Activated T-cell treated with anti-CD3 and anti-CD28 coated beads, Interleukin-2, amount 50 U/mL, for 1 hour (primary cell): Measurements from ENCODE around the gene FCGR2B.
"Not testable (repeated sequence)": the region's sequence is repeated elsewhere in the genome, so short reads cannot be mapped to it uniquely, and the experiment has no call there.

Source experiments
- DNase-seq: peaks from one replicate; pipeline ENCODE4 v3.0.0-alpha.2; 2020

FCGR2B gene

DNA sequence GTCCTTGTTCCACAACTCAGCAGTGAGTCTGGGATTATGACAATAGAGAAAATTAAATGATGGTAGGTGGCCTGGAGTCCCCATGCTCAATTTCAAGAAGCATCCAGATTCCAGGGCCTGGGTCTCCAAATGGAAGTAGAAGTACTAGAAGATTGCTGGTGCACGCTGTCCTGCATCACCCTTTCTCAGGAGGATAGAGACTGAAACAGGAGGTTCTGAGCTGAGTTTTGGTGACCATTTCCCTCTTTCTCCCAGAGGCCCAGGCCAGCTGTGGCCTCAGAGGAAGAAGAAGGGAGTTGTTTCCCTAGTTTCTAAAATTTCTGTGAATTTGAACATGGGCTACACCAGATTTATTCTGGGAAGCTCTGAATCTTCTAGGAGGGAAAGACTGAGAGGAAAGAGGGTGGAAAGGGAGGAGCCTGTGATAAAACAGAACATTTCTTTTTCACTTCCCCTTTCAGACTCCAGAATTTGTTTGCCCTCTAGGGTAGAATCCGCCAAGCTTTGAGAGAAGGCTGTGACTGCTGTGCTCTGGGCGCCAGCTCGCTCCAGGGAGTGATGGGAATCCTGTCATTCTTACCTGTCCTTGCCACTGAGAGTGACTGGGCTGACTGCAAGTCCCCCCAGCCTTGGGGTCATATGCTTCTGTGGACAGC lies at the start of gene FCGR2B:
Gene FCGR2B (plus strand): TSS at position 460 of the 656 bp plus-strand sequence. CDS start 99 bp downstream, at position 559.
- DNase-seq, result not testable (repeated sequence)

DNA sequence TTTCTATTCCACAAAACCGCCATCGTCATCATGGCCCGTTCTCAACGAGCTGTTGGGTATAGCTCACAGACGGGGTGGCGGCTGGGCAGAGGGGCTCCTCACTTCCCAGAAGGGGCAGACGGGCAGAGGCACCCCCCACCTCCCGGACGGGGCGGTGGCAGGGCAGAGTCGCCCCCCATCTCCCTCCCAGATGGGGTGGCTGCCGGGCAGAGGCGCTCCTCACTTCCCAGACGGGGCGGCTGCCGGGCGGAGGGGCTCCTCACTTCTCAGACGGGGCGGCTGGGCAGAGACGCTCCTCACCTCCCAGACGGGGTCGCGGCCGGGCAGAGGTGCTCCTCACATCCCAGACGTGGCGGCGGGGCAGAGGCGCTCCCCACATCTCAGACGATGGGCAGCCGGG lies 46.5 kb upstream of the FCGR2B start:
- not testable (repeated sequence) for DNase-seq

DNA sequence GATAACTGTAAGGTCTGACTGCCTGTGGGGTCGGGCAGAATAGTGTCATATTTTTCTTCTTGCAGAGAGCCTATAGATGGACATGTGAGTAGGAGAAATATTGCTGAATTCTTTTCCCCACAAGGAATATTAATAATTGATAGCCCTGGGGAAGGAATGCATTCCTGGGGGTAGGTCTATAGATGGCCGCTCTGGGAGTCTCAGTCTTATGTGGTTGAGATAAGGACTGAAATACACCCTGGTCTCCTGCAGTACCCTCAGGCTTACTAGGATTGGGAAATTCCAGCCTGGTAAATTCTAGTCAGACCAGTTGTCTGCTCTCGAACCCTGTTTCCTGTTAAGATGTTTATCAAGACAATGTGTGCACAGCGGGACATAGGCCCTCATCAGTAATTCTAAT lies 44.4 kb upstream of the FCGR2B start:
- DNase-seq, result not testable (repeated sequence)

DNA sequence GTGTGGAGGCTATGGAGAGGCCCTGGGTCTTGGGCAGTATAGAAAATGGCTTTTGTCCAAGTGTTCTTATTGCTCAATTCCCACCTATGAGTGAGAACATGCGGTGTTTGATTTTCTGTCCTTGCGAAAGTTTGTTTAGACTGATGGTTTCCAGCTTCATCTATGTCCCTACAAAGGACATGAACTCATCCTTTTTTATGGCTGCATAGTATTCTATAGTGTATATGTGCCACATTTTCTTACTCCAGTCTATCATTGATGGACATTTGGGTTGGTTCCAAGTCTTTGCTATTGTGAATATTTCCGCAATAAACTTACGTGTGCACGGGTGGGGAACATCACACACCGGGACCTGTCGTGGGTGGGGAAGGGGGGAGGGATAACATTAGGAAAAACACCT lies 42.5 kb upstream of the FCGR2B start:
- not testable (repeated sequence) for DNase-seq

DNA sequence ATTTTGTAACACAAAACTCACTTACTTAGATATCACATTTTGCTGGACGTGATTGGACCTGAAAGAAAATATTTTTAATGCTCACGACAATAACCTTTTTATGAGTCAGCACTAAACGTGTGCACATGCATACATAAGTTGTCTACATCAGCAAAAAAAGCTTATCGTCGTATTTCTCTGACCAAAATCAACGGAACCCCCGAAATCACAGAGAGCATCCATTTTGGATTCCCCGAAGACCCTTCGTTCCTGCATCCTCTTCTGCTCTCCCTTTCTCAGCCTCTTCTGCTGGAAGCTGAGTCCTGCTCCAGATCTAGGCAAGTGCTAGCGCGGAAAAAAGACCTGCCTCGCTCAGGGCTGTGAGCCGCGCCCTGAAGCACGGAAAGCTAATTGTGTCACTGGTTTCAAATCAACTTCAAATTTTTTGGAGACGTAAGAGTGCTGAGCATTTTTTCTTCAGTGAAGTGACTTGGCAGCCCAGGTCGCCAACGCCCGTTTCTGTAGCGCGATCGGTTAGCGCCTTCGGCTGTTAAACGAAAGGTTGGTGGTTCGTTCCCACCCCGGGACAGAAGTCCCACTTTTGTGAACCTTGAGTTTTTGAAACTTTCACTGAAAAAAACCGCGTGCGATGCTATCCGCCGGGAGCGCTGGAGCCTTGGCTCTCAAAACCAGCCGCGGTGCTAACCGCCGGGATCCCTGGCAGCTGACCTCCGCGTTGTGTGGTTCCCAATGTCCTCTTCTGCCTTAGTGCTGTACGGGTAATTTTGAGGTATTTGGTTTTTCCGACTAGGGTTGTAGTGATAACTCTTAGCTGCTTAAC lies 41.6 kb upstream of the FCGR2B start:
- DNase-seq, result peak; percentile 71

DNA sequence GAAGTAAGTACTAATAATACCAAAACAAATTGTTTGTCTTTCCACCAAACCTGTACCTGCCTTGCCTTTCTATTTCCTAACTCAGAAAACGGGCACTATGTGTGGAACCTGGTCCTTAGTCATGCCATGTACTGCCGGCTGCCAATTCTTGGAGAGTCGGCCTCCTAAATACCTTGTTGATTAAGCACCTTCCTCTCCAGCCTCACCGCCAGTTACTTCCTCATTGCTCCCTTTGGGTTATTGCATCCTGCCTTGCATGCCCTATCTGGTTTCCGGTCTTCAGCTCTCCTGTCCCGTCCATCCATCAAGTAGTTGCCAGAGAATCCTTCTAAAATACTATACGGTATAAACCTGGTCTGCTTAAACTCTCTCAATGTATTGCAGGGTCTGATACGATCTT lies 40.9 kb upstream of the FCGR2B start:
- not testable (repeated sequence) for DNase-seq

DNA sequence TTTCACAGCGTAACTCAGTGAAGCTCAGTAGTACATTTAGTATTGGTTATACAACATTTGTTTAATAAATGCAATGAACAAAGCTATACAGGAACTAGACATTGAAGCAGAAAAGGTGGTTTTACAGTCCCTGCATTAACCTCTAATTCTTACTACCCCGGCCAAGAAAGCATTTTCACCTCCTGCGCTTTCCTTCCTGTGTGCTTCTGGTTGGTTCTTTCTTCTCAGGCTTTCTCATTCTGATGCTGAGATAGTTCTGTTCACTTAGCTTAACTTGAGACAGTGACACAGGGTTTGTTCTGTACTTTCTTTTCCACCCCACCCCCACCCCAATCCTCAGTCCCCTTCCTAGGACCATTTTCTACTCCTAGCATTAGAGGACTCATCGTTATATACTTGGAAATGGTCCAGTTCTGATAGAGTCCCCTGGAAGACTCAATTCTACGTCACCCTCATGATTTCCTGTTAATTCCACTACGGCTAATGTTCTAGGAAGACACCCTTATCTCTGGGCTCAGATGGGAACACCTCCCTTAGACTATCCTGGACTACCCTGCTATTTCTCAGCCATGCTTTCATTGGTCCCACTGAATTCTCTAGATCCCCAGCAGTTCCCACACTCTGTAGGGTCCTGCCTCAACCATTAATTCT lies 39.4 kb upstream of the FCGR2B start:
- DNase-seq, result not testable (repeated sequence)

DNA sequence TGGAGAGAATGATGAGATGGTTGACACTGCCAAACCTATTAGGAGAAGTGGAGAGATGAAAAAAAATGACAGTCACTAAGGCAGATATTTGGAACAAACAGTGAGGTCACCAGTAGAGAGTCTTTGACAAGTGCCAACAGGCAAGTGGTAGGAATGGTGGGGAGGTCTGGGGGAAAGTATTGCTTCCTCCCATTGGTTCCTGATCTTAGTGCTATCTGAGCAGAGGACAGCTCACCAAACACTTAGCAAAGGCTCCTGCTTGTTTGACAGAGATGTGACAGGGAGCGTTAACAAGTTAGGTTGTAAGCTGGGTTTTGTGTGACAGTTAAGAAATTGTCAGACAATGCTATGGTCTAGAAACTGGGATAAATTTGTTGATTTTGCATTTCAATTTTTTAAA lies 38.3 kb upstream of the FCGR2B start:
- not testable (repeated sequence) for DNase-seq

DNA sequence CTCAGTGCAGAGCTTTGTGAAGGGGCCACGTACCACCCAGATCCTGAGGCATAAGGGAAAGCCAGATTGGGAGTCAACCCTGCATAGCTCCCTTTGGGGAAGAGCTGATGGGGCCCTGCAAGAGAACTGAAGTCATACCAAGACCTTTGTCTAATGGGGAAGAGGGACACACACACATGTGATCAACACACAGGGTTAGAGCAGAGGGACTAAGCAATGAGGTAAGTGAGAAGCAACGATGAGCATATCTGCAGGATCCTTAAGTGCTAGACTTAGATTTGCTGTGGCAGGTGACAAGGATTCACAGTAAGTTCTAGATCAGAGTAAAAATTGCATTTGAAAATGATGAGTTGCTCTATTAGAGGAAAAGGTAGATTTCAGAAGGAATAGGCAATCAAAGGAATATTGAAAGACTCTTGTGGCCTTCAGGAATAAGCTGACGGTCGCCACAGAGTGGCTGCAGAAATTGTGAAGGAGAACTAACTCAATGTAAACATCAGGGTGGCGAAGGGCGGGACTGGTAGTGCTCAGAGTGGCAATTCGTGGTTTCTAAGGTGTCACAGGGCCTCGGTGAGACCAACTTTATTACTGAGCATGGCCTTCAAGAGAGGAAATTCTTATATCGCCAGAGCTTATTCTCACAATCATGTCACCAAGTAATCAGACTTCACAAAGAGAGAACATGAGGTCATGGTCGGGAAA lies 36.3 kb upstream of the FCGR2B start:
- DNase-seq, result not testable (repeated sequence)

DNA sequence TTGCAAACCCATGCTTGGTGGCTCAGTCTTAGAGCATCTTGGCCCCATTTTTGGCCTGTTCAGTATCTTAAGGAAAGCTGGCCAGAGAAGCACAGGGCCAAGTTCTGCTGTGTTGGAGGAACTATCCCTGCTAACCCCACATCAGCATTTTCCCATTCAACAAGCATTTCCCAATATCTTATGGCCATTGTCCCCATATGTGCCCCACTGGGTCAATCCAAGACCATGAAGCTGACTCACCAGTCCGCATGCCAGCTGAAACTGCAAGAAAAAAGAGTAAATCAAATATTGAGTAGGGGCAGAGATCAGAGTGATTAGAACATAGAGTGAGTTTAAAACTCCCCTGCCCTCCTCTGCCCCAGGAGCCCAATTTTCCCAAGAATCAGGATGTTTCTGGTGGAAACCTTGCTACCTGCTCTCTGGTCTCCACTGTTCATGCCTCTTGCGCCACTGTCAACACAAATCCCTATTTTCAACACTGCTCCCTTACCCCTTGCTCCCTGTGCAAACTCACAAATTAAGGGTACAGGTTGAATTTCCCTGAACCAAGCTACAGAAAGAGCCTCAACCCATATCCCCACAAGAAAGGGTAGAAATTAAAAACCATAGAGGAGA lies 32.7 kb upstream of the FCGR2B start:
- DNase-seq, result not testable (repeated sequence)

DNA sequence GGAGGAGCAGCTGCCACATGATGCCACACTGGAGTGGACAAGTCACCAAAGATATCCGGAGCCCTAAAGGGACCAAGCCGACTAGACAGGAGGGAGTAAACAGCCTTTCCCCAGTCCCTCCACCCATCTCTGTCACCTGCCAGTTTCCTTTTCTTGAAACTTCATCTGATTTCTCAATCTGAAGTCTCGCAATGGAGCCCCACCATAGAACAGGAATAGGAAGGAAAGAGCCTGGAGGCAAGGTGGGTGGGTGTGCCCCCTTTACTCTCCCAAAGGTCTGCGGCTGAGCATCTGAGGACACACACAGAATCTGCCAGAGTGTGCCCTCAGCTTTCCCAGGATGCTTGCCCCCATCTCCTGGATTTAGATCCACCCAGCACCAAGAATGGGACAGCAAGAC lies 31.9 kb upstream of the FCGR2B start, which contains the start of gene FCGR3B:
Gene FCGR3B (minus strand): TSS at position 101 of the 400 bp plus-strand sequence. CDS start 82 bp downstream, at position 19.
- DNase-seq, result no peak

DNA sequence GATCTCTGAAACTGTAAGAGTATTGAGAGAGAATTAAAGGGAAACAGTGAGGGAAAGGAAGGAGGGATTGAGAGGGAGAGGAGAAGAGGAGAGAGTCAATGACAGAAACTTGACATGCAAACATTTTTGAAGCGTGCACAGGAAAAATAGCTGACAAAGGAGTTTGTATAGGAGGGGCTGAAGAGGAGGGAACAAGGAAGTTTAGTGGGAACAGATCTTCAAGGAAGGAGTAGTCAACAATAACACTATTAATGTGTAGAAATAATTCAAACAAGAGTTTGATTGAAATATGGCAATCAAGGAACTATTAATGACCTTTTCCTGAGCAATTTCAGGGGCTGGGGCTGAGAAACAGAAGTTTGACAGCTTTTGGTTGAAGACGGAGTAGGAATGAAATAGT lies 27.9 kb upstream of the FCGR2B start:
- not testable (repeated sequence) for DNase-seq

DNA sequence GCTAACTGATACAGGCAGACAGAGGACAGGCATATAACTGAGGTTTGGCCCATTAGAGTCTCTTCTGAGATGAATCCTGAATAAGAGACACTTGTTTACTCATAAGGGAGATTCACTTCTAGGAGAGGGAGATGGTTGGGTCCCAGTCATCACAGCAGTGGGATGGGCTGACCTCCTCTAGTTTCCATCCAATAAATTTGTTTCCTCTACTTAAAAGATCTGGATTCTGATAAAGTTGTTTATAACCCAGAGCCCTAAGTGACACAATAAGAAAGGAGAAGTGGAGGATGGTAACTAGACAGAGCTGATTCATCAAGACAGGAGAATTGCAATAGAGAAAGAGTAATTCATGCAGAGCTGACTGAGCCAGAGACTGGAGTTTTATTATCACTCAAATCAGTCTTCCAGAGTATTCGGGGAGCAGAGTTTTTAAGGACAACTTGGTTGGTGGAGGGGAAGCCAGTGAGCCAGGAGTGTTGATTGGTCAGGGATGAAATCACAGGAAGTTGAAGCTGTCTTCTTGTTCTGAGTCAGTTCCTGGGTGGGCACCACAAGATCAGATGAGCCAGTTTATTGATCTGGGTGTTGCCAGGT lies 26.7 kb upstream of the FCGR2B start:
- not testable (repeated sequence) for DNase-seq

DNA sequence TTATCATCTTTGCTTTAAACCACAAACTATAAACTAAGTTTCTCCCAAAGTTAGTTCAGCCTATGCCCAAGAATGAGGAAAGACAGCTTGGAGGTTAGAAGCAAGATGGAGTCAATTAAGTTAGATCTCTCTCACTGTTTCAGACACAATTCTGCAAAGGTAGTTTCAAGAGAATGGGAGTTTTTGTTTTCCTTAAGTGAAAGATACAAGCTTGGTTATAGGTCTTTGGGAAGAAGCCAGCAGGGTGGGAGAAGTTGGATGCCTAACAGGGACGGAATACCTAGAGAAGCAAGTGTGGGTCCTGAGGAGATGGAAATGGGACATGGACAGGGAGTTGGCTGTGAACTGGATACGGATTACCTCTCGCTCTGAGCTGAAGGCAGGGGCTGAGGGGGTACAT lies 26.0 kb upstream of the FCGR2B start:
- not testable (repeated sequence) for DNase-seq

DNA sequence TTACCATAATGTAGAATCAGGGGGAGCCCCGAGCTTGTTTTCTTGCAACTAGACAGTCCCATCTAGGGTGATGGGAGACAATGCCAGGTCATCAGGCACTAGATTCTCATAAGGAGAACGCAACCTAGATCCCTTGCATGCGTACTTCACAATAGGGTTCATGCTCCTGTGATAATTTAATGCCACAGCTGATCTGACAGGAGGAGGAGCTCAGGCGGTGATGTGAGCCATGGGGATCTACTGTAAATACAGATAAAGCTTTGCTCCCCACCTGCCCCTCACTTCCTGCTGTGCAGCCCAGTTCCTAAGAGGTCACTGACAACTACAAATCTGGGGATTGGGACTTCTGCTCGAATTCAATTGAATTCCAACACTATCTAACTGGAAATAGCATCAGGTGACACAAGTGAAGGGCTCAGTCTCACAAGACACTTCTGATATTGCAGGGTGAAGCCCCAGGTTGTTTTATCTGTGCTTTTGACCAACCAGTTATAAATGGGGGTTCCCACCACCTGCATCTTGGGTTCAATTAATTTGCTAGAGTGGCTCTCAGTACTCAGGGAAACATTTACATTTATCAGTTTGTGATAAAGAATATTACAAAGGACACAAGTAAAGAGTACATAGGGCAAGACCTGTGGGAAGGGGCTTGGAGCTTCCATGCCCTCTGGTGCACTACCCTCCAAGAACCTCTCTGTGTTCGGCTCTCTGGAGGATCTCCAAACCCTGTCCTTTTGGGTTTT lies 24.5 kb upstream of the FCGR2B start:
- not testable (repeated sequence) for DNase-seq

DNA sequence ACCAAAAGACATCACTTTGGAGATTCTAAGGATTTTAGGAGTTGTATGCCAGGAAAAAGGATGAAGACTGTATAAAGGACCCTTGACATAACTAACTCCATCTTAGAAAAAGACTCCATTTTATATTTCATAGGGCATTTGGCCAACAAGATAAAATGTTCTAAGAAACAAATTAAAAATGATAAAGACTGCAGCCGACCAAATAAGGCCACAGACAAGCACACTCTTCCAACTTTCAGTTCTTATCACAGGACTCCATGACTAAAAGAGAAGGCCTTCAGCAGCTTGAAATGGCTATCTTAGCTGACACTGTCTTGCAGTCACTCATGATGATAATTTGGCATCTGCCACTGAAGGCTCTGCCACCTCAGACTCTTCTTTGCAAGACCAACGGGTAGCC lies 23.7 kb upstream of the FCGR2B start:
- DNase-seq, result not testable (repeated sequence)

DNA sequence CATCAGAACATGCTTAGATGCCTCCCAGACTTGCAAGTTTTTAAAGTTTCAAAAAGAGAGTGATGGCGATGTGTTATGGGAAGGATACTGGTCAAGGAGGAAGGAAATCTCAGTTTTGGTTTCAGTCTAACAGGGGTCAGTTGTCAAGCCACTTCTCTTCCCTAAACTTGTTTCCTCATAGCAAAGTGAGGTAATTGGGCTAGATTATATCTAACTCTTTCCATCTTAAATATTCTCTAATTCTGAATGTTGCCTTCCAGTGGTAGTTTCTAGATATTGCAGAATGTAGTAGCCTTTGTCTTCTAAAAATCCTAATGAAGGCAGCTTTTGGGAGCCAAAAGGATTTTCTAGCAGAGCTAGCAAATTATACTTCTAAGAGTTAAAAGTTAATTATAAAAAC lies 20.2 kb upstream of the FCGR2B start:
- DNase-seq, result not testable (repeated sequence)

DNA sequence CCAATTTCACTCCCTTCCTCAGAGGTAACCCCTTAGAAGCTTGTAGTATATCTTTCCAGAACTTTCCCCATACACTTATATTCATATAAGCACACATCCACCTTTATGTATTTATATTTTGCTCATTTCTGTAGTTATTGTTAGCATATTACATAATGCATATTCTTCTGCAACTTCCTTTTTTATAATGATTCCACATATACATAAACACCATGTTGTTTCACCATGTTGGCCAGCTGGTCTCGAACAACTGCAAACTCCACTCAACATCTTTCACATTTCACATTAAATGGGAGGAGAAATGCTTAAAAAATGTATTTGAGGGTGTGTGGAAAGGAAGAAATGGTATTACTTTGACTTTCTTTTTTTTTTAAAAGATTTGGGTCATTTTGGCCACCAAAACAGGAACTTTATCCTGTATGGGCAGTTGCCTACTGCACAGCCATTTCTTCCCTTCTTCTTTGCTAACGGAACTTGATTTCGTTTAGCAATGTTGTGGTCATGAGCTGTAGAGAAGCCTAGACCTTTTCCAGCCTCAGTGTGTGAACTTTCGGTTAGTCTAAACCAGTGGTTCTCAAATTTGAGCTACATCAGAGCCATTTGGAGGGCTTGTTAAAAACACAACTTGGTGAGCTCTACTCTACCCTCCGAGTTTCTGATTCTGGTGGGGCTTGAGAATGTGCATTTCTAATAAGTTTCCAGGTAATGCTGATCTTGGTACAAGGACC lies 19.3 kb upstream of the FCGR2B start:
- not testable (repeated sequence) for DNase-seq

DNA sequence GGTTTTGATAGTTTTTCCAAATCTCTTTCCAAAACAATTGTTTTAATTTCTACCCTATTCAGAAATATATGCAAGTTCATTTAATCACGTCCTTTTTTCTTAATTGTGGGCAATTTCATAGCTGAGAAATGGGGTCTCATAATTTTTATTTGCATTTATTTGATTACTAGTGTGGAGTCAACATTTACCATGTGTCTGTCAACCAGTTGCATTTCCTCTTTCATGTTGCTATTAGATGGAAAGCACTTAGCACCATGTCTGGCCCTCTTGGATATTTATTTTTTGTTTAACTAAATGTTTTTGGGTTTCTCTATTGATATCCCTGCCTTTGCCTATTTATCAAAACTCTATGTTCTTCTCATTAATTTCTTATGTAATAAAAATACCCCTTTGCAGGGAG lies 18.1 kb upstream of the FCGR2B start:
- not testable (repeated sequence) for DNase-seq
